DND-41 (cell line): ENCODE measurements around the gene WBP1L.

Experiments
- ATAC-seq: fragments of 200-7000 bp; cut with Tn5 transposase; 3 replicates; pipeline ENCODE4 v1.9.1; 2021; ENCODE audit warnings: low read depth; ENCODE audit not compliant: insufficient read depth
- DNase-seq: peaks from one replicate; pipeline ENCODE4 v3.0.0-alpha.2; 2020
- H2AFZ ChIP-seq: 2 replicates; pipeline ENCODE4 v1.6.0; 2012; ENCODE audit warnings: low read depth, low read length
- H3K27ac ChIP-seq: 2 replicates; pipeline ENCODE4 v1.5.1; 2012; ENCODE audit warnings: low read length, inconsistent platforms
- H3K27me3 ChIP-seq: fragments of 200-600 bp; sonication (generic); 2 replicates; pipeline ENCODE4 v1.6.0; 2012; ENCODE audit warnings: low read length, mild to moderate bottlenecking, inconsistent platforms; ENCODE audit not compliant: insufficient read depth, poor library complexity
- H3K36me3 ChIP-seq: 2 replicates; pipeline ENCODE4 v1.5.1; 2012; ENCODE audit warnings: low read length, inconsistent platforms; ENCODE audit not compliant: insufficient read depth
- H3K4me1 ChIP-seq: 2 replicates; pipeline ENCODE4 v1.5.1; 2012; ENCODE audit warnings: mild to moderate bottlenecking, low read length; ENCODE audit not compliant: insufficient read depth
- H3K4me2 ChIP-seq: 2 replicates; pipeline ENCODE4 v1.6.0; 2012; ENCODE audit warnings: mild to moderate bottlenecking, moderate library complexity, low read length, inconsistent platforms; ENCODE audit not compliant: insufficient read depth
- H3K4me3 ChIP-seq, 2 experiments: fragments of 200-600 bp in 1 of 2; shearing (Covaris generic) in 1 of 2; 2 replicates each; pipeline ENCODE4 v1.5.1; 2012 to 2016; ENCODE audit warnings: inconsistent platforms in 2 of 2, low read length in 2 of 2, mild to moderate bottlenecking in 2 of 2, low read depth in 1 of 2, moderate library complexity in 1 of 2
- H3K79me2 ChIP-seq: 2 replicates; pipeline ENCODE4 v1.6.0; 2012; ENCODE audit warnings: low read length, inconsistent platforms; ENCODE audit not compliant: insufficient read depth
- H3K9ac ChIP-seq: 2 replicates; pipeline ENCODE4 v1.6.0; 2012; ENCODE audit warnings: low read depth, mild to moderate bottlenecking, inconsistent platforms, low read length, moderate library complexity
- H3K9me3 ChIP-seq: 2 replicates; pipeline ENCODE4 v1.5.1; 2012; ENCODE audit warnings: low read length, moderate library complexity, mild to moderate bottlenecking, inconsistent platforms; ENCODE audit not compliant: insufficient read depth, severe bottlenecking
- H4K20me1 ChIP-seq: 2 replicates; pipeline ENCODE4 v1.6.0; 2012; ENCODE audit warnings: low read length; ENCODE audit not compliant: insufficient read depth
- CTCF ChIP-seq: IDR thresholded peaks from 2 replicates; pipeline ENCODE4 v1.5.1; 2012; ENCODE audit warnings: borderline replicate concordance, low read length, moderate library complexity, mild to moderate bottlenecking; ENCODE audit not compliant: poor library complexity, severe bottlenecking; ENCODE audit errors: extremely low read depth
- EZH2 ChIP-seq: IDR thresholded peaks from 3 replicates; pipeline ENCODE4 v1.6.1; 2012; ENCODE audit warnings: borderline replicate concordance, low read depth, mild to moderate bottlenecking, moderate library complexity, low read length, inconsistent platforms; ENCODE audit not compliant: severe bottlenecking

Gene WBP1L

GRCh38 chr10:102701272-102701671 is 42.5 kb upstream of the WBP1L start:
- TF ChIP-seq CTCF: no peak
- TF ChIP-seq EZH2: no peak
- DNase-seq: no peak
- Histone ChIP-seq H3K4me1 (no peaks in the 10 kb centered on the region), H3K79me2 (peaks cover 2% of the 10 kb centered on the region; the same call in 1 of the 2 replicates), H3K36me3 (peaks cover 15% of the 10 kb centered on the region), H3K9me3 (no peaks in the 10 kb centered on the region), H3K9ac (no peak overlapping the region), H3K27me3 (no peaks in the 10 kb centered on the region), H3K27ac (no peak overlapping the region), H3K4me2 (no peak overlapping the region), H4K20me1 (no peaks in the 10 kb centered on the region), H3K4me3 (no peak overlapping the region), H2AFZ (no peak overlapping the region)
- no peak for ATAC-seq

GRCh38 chr10:102701796-102702195 is 42.0 kb upstream of the WBP1L start:
- Histone ChIP-seq H3K79me2 (peaks cover 2% of the 10 kb centered on the region; the same call in 1 of the 2 replicates), H3K36me3 (peaks cover 15% of the 10 kb centered on the region), H2AFZ (no peak overlapping the region), H3K4me1 (no peaks in the 10 kb centered on the region), H3K9me3 (no peaks in the 10 kb centered on the region), H3K4me3 (no peak overlapping the region), H3K4me2 (no peak overlapping the region), H3K27me3 (no peaks in the 10 kb centered on the region), H3K27ac (no peak overlapping the region), H4K20me1 (no peaks in the 10 kb centered on the region), H3K9ac (no peak overlapping the region)
- DNase-seq (no peak), ATAC-seq (no peak)
- no peak for TF ChIP-seq CTCF
- no peak for TF ChIP-seq EZH2

- Histone ChIP-seq H3K9me3 (no peaks in the 10 kb centered on the region), H4K20me1 (no peaks in the 10 kb centered on the region)
Measured at GRCh38 chr10:102702742-102703141, 41.0 kb upstream of the WBP1L start.

More at GRCh38 chr10:102702742-102703141, 41.0 kb upstream of the WBP1L start:
- Histone ChIP-seq H3K9ac (no peak overlapping the region), H3K4me2 (no peak overlapping the region), H3K27ac (no peak overlapping the region), H3K4me3 (no peak overlapping the region), H3K4me1 (no peaks in the 10 kb centered on the region), H3K79me2 (peaks cover 2% of the 10 kb centered on the region; the same call in 1 of the 2 replicates), H3K36me3 (peaks cover 12% of the 10 kb centered on the region), H2AFZ (no peak overlapping the region), H3K27me3 (no peaks in the 10 kb centered on the region)
- TF ChIP-seq CTCF (no peak), EZH2 (no peak)
- DNase-seq (no peak), ATAC-seq (no peak)
